Esophagus muscularis mucosa (tissue), 3 donors: ENCODE measurements around the gene ZNF213.

Experiments used
- CTCF ChIP-seq, 3 experiments: fragments of 200-600 bp in 2 of 3; fragments of 450-650 bp in 1 of 3; sonication (generic) in 2 of 3; IDR thresholded peaks; one replicate each; pipeline ENCODE4 v1.5.1; 2017 to 2019; ENCODE audit warnings: antibody characterized with exemption in 3 of 3, mild to moderate bottlenecking in 2 of 3, moderate library complexity in 1 of 3
- POLR2A ChIP-seq: fragments of 450-650 bp; IDR thresholded peaks from one replicate; pipeline ENCODE4 v1.6.1; 2017; ENCODE audit warnings: antibody characterized with exemption, moderate library complexity, mild to moderate bottlenecking, low read depth
- POLR2AphosphoS5 ChIP-seq, 2 donors: sonication (generic); formaldehyde crosslinking; IDR thresholded peaks; one replicate each; pipeline ENCODE4 v1.6.1; 2017; ENCODE audit warnings: antibody characterized with exemption in 2 of 2

- TF ChIP-seq CTCF (IDR thresholded peaks at IDR 0.05) (no peak), POLR2A (no peak), POLR2AphosphoS5 (IDR thresholded peaks at IDR 0.05) (no peak)
Measured at GRCh38 chr16:3088925-3089716, 45.7 kb upstream of the ZNF213 start.
